ENCODE measurements around the gene TSHZ3.

- TF ChIP-seq CTCF (IDR thresholded peaks at IDR 0.05; ENCODE audit: control extremely low read depth in 1 of 3, insufficient read depth in 1 of 3, low read depth in 1 of 3, low read length in 3 of 3) = no peak
- no peak for TF ChIP-seq CEBPB (IDR thresholded peaks at IDR 0.05; ENCODE audit: low read depth, low read length)
- TF ChIP-seq POU5F1 (IDR thresholded peaks at IDR 0.05; ENCODE audit: low read depth, low read length) = no peak
- TF ChIP-seq KDM1A (IDR thresholded peaks at IDR 0.05; ENCODE audit: borderline replicate concordance, low read length) = no peak
- TF ChIP-seq RNF2 (IDR thresholded peaks at IDR 0.05; ENCODE audit: borderline replicate concordance, low read depth, low read length, missing control alignments, poor library complexity, severe bottlenecking) = no peak
- no peak for TF ChIP-seq NANOG (IDR thresholded peaks at IDR 0.05; ENCODE audit: insufficient read depth, low read depth, low read length, poor library complexity, severe bottlenecking)
- no peak for TF ChIP-seq EP300 (IDR thresholded peaks at IDR 0.05; ENCODE audit: borderline replicate concordance in 1 of 2, low read depth in 2 of 2, low read length in 2 of 2)
- TF ChIP-seq SP1 (IDR thresholded peaks at IDR 0.05; ENCODE audit: low read depth, low read length) = no peak
Observed at GRCh38 chr19:31317570-31317969, 31.7 kb downstream of the TSHZ3 start.
